Panc1 (cell line): ENCODE data around the gene HTR2B.
"Not testable (repeated sequence)": the region's sequence is repeated elsewhere in the genome, so short reads cannot be mapped to it uniquely, and the experiment has no call there.

Source experiments
- CTCF ChIP-seq: fragments of 450-650 bp; IDR thresholded peaks from 2 replicates; pipeline ENCODE4 v1.5.1; 2017; ENCODE audit warnings: mild to moderate bottlenecking
- POLR2AphosphoS5 ChIP-seq: IDR thresholded peaks from 2 replicates; pipeline ENCODE4 v1.6.1; 2012; ENCODE audit warnings: mild to moderate bottlenecking, low read depth, low read length, moderate library complexity
- REST ChIP-seq, 2 experiments: IDR thresholded peaks; 2 replicates each; pipeline ENCODE4 v1.6.1; 2011 to 2012; ENCODE audit warnings: low read depth in 2 of 2, control low read depth in 1 of 2, low read length in 1 of 2, mild to moderate bottlenecking in 1 of 2, moderate library complexity in 1 of 2; ENCODE audit not compliant: insufficient read depth in 1 of 2
- SIN3A ChIP-seq: IDR thresholded peaks from 2 replicates; pipeline ENCODE4 v1.6.1; 2012; ENCODE audit warnings: low read depth, mild to moderate bottlenecking, low read length, moderate library complexity, borderline replicate concordance; ENCODE audit not compliant: insufficient read depth

- not testable (repeated sequence) for TF ChIP-seq CTCF; REST (IDR thresholded peaks at IDR 0.05; ENCODE audit: insufficient read depth in 1 of 2, low read depth in 2 of 2, low read length in 1 of 2); POLR2AphosphoS5; SIN3A
These were observed 24.5 kb downstream of the HTR2B start for GRCh38 chr2:231100321-231100720.
